Endothelial cell of umbilical vein (primary cell): ENCODE data around the gene OR8G1. TPM values are rescaled to one million over a fixed set of nuclear protein-coding genes. Genes with fewer than 3 reads are reported as not detected.

ENCODE experiments used
- BruUV-seq: library from RNA; stranded (reverse); fragments of 400-500 nt; replicated peaks from 2 replicates; lab custom pipeline; 2021; lab: Mats Ljungman, UMichigan
- CTCF ChIA-PET: fragments of 300-600, 350-600 bp; sonication (Branson Sonifier 250); formaldehyde crosslinking; loops from one replicate; lab custom pipeline; 2021; ENCODE audit warnings: antibody characterized with exemption, inconsistent platforms; lab: Charles Lee
- POLR2A ChIA-PET: fragments of 300-600, 350-600 bp; sonication (Branson Sonifier 250); formaldehyde crosslinking; loops from one replicate; lab custom pipeline; 2021; ENCODE audit warnings: antibody characterized with exemption, inconsistent platforms; lab: Charles Lee
- DNase-seq: peaks from one replicate; pipeline ENCODE4 v3.0.0-alpha.2; 2011; ENCODE audit warnings: low read depth, low spot score
- FAIRE-seq: peaks from 2 replicates; lab custom pipeline; 2011; peaks lifted over from hg19 to GRCh38; lab: Jason Lieb, UNC
- H2AFZ ChIP-seq: 2 replicates; pipeline ENCODE4 v1.6.0; 2012; ENCODE audit warnings: low read depth, low read length, control low read depth, inconsistent platforms
- H3K27ac ChIP-seq: 2 replicates; pipeline ENCODE4 v1.5.1; 2011; ENCODE audit warnings: low read depth, mild to moderate bottlenecking, control low read depth, low read length, moderate library complexity; ENCODE audit not compliant: insufficient read depth
- H3K27me3 ChIP-seq, 2 experiments: 2 replicates each; pipeline versions ENCODE4 v1.6.0 to v1.6.1; 2011; ENCODE audit warnings: low read length in 2 of 2, mixed read lengths in 1 of 2; ENCODE audit not compliant: control insufficient read depth in 2 of 2, insufficient read depth in 2 of 2
- H3K36me3 ChIP-seq, 2 experiments: 2 replicates in 1 of 2; 3 replicates in 1 of 2; pipeline ENCODE4 v1.5.1; 2011; ENCODE audit warnings: low read length in 2 of 2, mild to moderate bottlenecking in 1 of 2, moderate library complexity in 1 of 2; ENCODE audit not compliant: control insufficient read depth in 2 of 2, insufficient read depth in 2 of 2; ENCODE audit errors: extremely low read depth in 1 of 2
- H3K4me1 ChIP-seq: 3 replicates; pipeline ENCODE4 v1.5.1; 2011; ENCODE audit warnings: mild to moderate bottlenecking, low read length; ENCODE audit not compliant: control insufficient read depth, insufficient read depth; ENCODE audit errors: extremely low read depth
- H3K4me2 ChIP-seq: 2 replicates; pipeline ENCODE4 v1.6.1; 2011; ENCODE audit warnings: low read length, control low read depth, mixed read lengths; ENCODE audit not compliant: insufficient read depth
- H3K4me3 ChIP-seq, 3 experiments: fragments of 200-600 bp in 1 of 3; sonication (generic), shearing (Covaris generic) in 1 of 3; replicated peaks in 1 of 3; 2 replicates each; pipeline ENCODE4 v1.5.1; 2011 to 2016; ENCODE audit warnings: control low read depth in 3 of 3, low read length in 3 of 3, mild to moderate bottlenecking in 2 of 3, inconsistent platforms in 1 of 3, low read depth in 1 of 3, moderate library complexity in 1 of 3; ENCODE audit not compliant: insufficient read depth in 1 of 3
- H3K79me2 ChIP-seq: 2 replicates; pipeline ENCODE4 v1.6.0; 2012; ENCODE audit warnings: low read length, inconsistent platforms; ENCODE audit not compliant: control insufficient read depth, insufficient read depth
- H3K9ac ChIP-seq: replicated peaks from 2 replicates; pipeline ENCODE3; 2011; ENCODE audit warnings: low read length, control low read depth; ENCODE audit not compliant: insufficient read depth; ENCODE audit errors: extremely low read depth
- H3K9me1 ChIP-seq: replicated peaks from 3 replicates; pipeline ENCODE4 v1.6.0; 2011; ENCODE audit warnings: mild to moderate bottlenecking, low read length; ENCODE audit not compliant: control insufficient read depth, insufficient read depth; ENCODE audit errors: extremely low read depth
- H3K9me3 ChIP-seq: replicated peaks from 2 replicates; pipeline ENCODE4 v1.5.1; 2012; ENCODE audit warnings: low read length, inconsistent platforms; ENCODE audit not compliant: control insufficient read depth, insufficient read depth
- H4K20me1 ChIP-seq: replicated peaks from 2 replicates; pipeline ENCODE3; 2011; ENCODE audit warnings: mild to moderate bottlenecking, low read length; ENCODE audit not compliant: control insufficient read depth, insufficient read depth; ENCODE audit errors: extremely low read depth
- CTCF ChIP-seq, 2 donors: IDR thresholded peaks; 1 replicate in 1 of 2; 2 replicates in 1 of 2; pipeline ENCODE4 v1.5.1; 2011; ENCODE audit warnings: low read length in 2 of 2, mild to moderate bottlenecking in 2 of 2, moderate library complexity in 2 of 2, control low read depth in 1 of 2, inconsistent platforms in 1 of 2, low read depth in 1 of 2; ENCODE audit not compliant: insufficient read depth in 1 of 2; ENCODE audit errors: extremely low read depth in 1 of 2
- EZH2 ChIP-seq: IDR thresholded peaks from 2 replicates; pipeline ENCODE4 v1.6.1; 2012; ENCODE audit warnings: borderline replicate concordance, low read depth, mild to moderate bottlenecking, moderate library complexity, low read length, inconsistent platforms; ENCODE audit not compliant: severe bottlenecking
- FOS ChIP-seq: IDR thresholded peaks from 2 replicates; pipeline ENCODE4 v1.6.1; 2011; ENCODE audit warnings: mild to moderate bottlenecking, low read length, moderate library complexity, borderline replicate concordance; ENCODE audit not compliant: insufficient read depth
- GATA2 ChIP-seq: IDR thresholded peaks from 2 replicates; pipeline ENCODE4 v1.7.0; 2011; ENCODE audit warnings: low read depth, mild to moderate bottlenecking, moderate library complexity, mixed read lengths, low read length; ENCODE audit not compliant: insufficient read length, insufficient read depth
- JUN ChIP-seq: IDR thresholded peaks from 2 replicates; pipeline ENCODE4 v1.6.1; 2011; ENCODE audit warnings: borderline replicate concordance, low read depth; ENCODE audit not compliant: insufficient read length, insufficient read depth
- MAX ChIP-seq: IDR thresholded peaks from 2 replicates; pipeline ENCODE4 v1.6.1; 2011; ENCODE audit not compliant: insufficient read depth, insufficient read length
- MYC ChIP-seq: IDR thresholded peaks from one replicate; pipeline ENCODE4 v1.6.1; 2011; ENCODE audit warnings: mild to moderate bottlenecking, low read depth, low read length
- POLR2A ChIP-seq: IDR thresholded peaks from 2 replicates; pipeline ENCODE4 v1.6.1; 2012; ENCODE audit warnings: low read depth, mild to moderate bottlenecking, control low read depth, low read length
- POLR2AphosphoS5 ChIP-seq: IDR thresholded peaks from 2 replicates; pipeline ENCODE4 v1.6.1; 2012; ENCODE audit warnings: low read depth, mild to moderate bottlenecking, control low read depth, low read length, moderate library complexity; ENCODE audit not compliant: insufficient read depth
- dilution Hi-C: fragments of 300-500 bp; cut with MboI; formaldehyde crosslinking; loops from one replicate; pipeline ENCODE4 v1.15.0; 2019; ENCODE audit warnings: low sequenced_read_pairs; ENCODE audit not compliant: extremely low pct_ligation_motif_present
- intact Hi-C: fragments of 100-400 bp; cut with micrococcal nuclease; formaldehyde crosslinking; loops from one replicate; pipeline ENCODE4 v1.10.0; 2022
- polyA plus RNA-seq, 4 experiments: library from polyadenylated mRNA; depleted of rRNA in 3 of 4; stranded (reverse) in 3 of 4; unstranded in 1 of 4; fragments of >200 nt; gene quantifications; 2 replicates each; pipeline versions ENCODE4 v1.2.1 to v1.2.3, GENCODE V29; 2011 to 2012; ENCODE audit warnings: missing spikeins in 1 of 4
- total RNA-seq: library from RNA; stranded (reverse); gene quantifications from 2 replicates; pipeline ENCODE4 v1.2.3, GENCODE V29; 2021

OR8G1 gene
- total and polyA plus RNA-seq, 2 donors (not counting 3 experiments of a cell fraction or from before 2014, with no cell fraction given): not detected

GRCh38 chr11:124193221-124194010, 47.5 kb upstream of the OR8G1 start:
- Histone ChIP-seq H3K79me2 (no peaks in the 10 kb centered on the region), H3K4me2 (no peak overlapping the region), H3K9me1 (no peaks in the 10 kb centered on the region), H3K9ac (no peak overlapping the region), H4K20me1 (no peaks in the 10 kb centered on the region), H3K27ac (no peak overlapping the region), H3K27me3 (peaks cover 6 to 12% of the 10 kb centered on the region in 2 experiments), H2AFZ (no peak overlapping the region), H3K36me3 (no peaks in the 10 kb centered on the region), H3K4me1 (no peaks in the 10 kb centered on the region), H3K9me3 (no peaks in the 10 kb centered on the region), H3K4me3 (no peak overlapping the region)
- DNase-seq: no peak
- dilution Hi-C loops (no loop called here), intact Hi-C loops (loop anchor here (2.0 kb wide), 1 partner anchor 41 kb away; no protein-coding TSS in a partner anchor)
- ChIA-PET CTCF (interaction anchor here (0.7 to 13.5 kb wide), 12 partner anchors 10 to 482 kb away, joined by 3 to 363 read pairs (median 6); partner anchors contain the start of gene VWA5A), POLR2A (no interaction called here)
- no TSS peak for BruUV-seq
- TF ChIP-seq POLR2A: no peak
- TF ChIP-seq EZH2: no peak
- no peak for TF ChIP-seq POLR2AphosphoS5
- TF ChIP-seq CTCF (IDR thresholded peaks at IDR 0.05; ENCODE audit: extremely low read depth in 1 of 2, insufficient read depth in 1 of 2, low read depth in 1 of 2, low read length in 2 of 2): no peak
- TF ChIP-seq MAX: no peak
- no peak for TF ChIP-seq JUN
- TF ChIP-seq MYC: no peak
- TF ChIP-seq GATA2: no peak
- no peak for TF ChIP-seq FOS
- FAIRE-seq: no peak
